ENCODE measurements around the gene ABLIM1. TPM values are rescaled to one million over a fixed set of nuclear protein-coding genes. Genes with fewer than 3 reads are reported as not detected.

The ABLIM1 gene
- polyA plus RNA-seq, 3 donors, result 0.33 to 0.91 (median 0.57) TPM

GRCh38 chr10:114663626-114664025, 5.6 kb upstream of the ABLIM1 start:
- no peaks in the 10 kb centered on the region for H3K79me2 ChIP-seq (ENCODE audit: insufficient read depth, low read length)
- H3K27me3 ChIP-seq (ENCODE audit: control insufficient read depth in 2 of 2, insufficient read depth in 2 of 2, low read length in 2 of 2), result no peaks in the 10 kb centered on the region
- H3K27ac Mint-ChIP-seq, result no peak overlapping the region
- no peaks in the 10 kb centered on the region for H3K27me3 Mint-ChIP-seq (ENCODE audit: low read depth in 3 of 3)
- no peak overlapping the region for H3K4me2 ChIP-seq (replicated peaks; ENCODE audit: extremely low read depth, low read length, poor library complexity, severe bottlenecking)
- H3K4me3 Mint-ChIP-seq, result no peak overlapping the region
- intact Hi-C loops (cut with micrococcal nuclease), result no loop called here
- H3K4me3 ChIP-seq (replicated peaks in 1 of 3; ENCODE audit: low read depth in 2 of 3, low read length in 3 of 3), result no peak overlapping the region
- no peak overlapping the region for H3K27ac ChIP-seq (ENCODE audit: low read depth in 1 of 2, low read length in 2 of 2)
- no peaks in the 10 kb centered on the region for H3K9me3 ChIP-seq (replicated peaks in 1 of 2; ENCODE audit: control insufficient read depth in 1 of 2, insufficient read depth in 1 of 2, low read length in 2 of 2)
- H3K4me1 Mint-ChIP-seq, result no peaks in the 10 kb centered on the region
- no peak for TF ChIP-seq CTCF (IDR thresholded peaks at IDR 0.05)
- no peaks in the 10 kb centered on the region for H4K20me1 ChIP-seq (ENCODE audit: insufficient read depth, low read length)
- H3K36me3 Mint-ChIP-seq, result no peaks in the 10 kb centered on the region
- H2AFZ ChIP-seq (ENCODE audit: insufficient read depth, low read depth, low read length, poor library complexity, severe bottlenecking), result no peak overlapping the region
- H3K4me1 ChIP-seq (ENCODE audit: control insufficient read depth in 1 of 2, insufficient read depth in 2 of 2, low read length in 2 of 2), result no peaks in the 10 kb centered on the region
- WGBS (ENCODE audit: insufficient coverage), result 92% methylated on average over 6 of the region's 8 CpGs
- DNase-seq, result no peak
- no peaks in the 10 kb centered on the region for H3K36me3 ChIP-seq (replicated peaks in 1 of 2; ENCODE audit: control insufficient read depth in 1 of 2, insufficient read depth in 2 of 2, low read length in 2 of 2)
- H3K9me3 Mint-ChIP-seq, result peaks cover 0 to 3% (median 0%) of the 10 kb centered on the region in 7 donors
- H3K9ac ChIP-seq (ENCODE audit: insufficient read depth, low read length, poor library complexity, severe bottlenecking), result no peak overlapping the region

GRCh38 chr10:114662646-114663217, 4.7 kb upstream of the ABLIM1 start:
- peaks cover 0 to 3% (median 0%) of the 10 kb centered on the region in 7 donors for H3K9me3 Mint-ChIP-seq
- WGBS (ENCODE audit: insufficient coverage), result 86% methylated on average over 4 of the region's 5 CpGs

More at GRCh38 chr10:114662646-114663217, 4.7 kb upstream of the ABLIM1 start:
- no peaks in the 10 kb centered on the region for H3K36me3 ChIP-seq (replicated peaks in 1 of 2; ENCODE audit: control insufficient read depth in 1 of 2, insufficient read depth in 2 of 2, low read length in 2 of 2)
- no peak overlapping the region for H3K27ac ChIP-seq (ENCODE audit: low read depth in 1 of 2, low read length in 2 of 2)
- Mint-ChIP-seq H3K4me3 (no peak overlapping the region), H3K36me3 (no peaks in the 10 kb centered on the region), H3K27ac (no peak overlapping the region), H3K4me1 (no peaks in the 10 kb centered on the region), H3K27me3 (ENCODE audit: low read depth in 3 of 3) (no peaks in the 10 kb centered on the region)
- no peak for DNase-seq
- no peaks in the 10 kb centered on the region for H3K27me3 ChIP-seq (ENCODE audit: control insufficient read depth in 2 of 2, insufficient read depth in 2 of 2, low read length in 2 of 2)
- no peaks in the 10 kb centered on the region for H3K9me3 ChIP-seq (replicated peaks in 1 of 2; ENCODE audit: control insufficient read depth in 1 of 2, insufficient read depth in 1 of 2, low read length in 2 of 2)
- H4K20me1 ChIP-seq (ENCODE audit: insufficient read depth, low read length), result no peaks in the 10 kb centered on the region
- H2AFZ ChIP-seq (ENCODE audit: insufficient read depth, low read depth, low read length, poor library complexity, severe bottlenecking), result no peak overlapping the region
- intact Hi-C loops (cut with micrococcal nuclease), result no loop called here
- no peak overlapping the region for H3K4me2 ChIP-seq (replicated peaks; ENCODE audit: extremely low read depth, low read length, poor library complexity, severe bottlenecking)
- no peaks in the 10 kb centered on the region for H3K79me2 ChIP-seq (ENCODE audit: insufficient read depth, low read length)
- no peak for TF ChIP-seq CTCF (IDR thresholded peaks at IDR 0.05)
- H3K4me1 ChIP-seq (ENCODE audit: control insufficient read depth in 1 of 2, insufficient read depth in 2 of 2, low read length in 2 of 2), result no peaks in the 10 kb centered on the region
- no peak overlapping the region for H3K4me3 ChIP-seq (replicated peaks in 1 of 3; ENCODE audit: low read depth in 2 of 3, low read length in 3 of 3)
- no peak overlapping the region for H3K9ac ChIP-seq (ENCODE audit: insufficient read depth, low read length, poor library complexity, severe bottlenecking)

Data from CD14-positive monocyte (primary cell).